HG02571 (cell line): Measurements from ENCODE around the gene NKX2-4.

Experiments used
- ATAC-seq: cut with Tn5 transposase; IDR thresholded peaks from one replicate; pipeline ENCODE4 v1.9.1; 2021; ENCODE audit warnings: mild to moderate bottlenecking, moderate library complexity; ENCODE audit not compliant: unreplicated experiment

NKX2-4 gene

DNA sequence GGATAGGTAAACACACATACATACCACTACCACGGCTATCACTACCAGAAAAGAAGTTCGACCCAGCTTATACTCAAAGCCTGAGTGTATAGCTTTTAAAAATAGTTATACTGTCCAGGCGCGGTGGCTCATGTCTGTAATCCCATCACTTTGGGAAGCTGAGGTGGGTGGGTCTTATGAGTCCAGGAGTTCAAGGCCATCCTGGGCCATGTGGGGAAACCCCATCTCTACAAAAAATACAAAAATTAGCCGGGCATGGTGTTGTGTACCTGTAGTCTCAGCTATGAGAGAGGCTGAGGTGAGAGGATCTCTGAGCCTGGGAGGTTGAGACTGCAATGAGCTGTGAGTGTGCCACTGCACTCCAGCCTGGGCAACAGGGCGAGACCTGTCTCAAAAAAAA lies 32.9 kb downstream of the NKX2-4 start:
- no peak for ATAC-seq

DNA sequence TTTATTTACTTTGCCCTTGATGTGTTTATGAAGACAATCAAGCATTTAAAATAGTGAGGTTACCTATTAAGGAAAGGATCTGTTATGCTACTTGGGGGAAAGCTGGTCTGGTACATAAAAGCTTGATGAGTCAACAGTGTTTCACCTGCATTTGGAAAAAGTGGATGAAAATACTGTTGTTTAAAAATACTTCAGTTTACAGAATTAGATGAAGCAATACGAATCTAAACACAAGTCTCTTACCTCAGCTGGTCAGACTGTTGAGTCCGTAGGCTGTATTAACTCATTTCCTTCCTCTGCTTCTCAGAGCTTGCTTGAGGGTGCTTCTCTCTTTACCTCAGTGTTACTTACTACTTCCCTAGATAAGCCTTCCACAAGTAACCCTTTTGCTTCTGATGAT lies 36.1 kb downstream of the NKX2-4 start:
- no peak for ATAC-seq

DNA sequence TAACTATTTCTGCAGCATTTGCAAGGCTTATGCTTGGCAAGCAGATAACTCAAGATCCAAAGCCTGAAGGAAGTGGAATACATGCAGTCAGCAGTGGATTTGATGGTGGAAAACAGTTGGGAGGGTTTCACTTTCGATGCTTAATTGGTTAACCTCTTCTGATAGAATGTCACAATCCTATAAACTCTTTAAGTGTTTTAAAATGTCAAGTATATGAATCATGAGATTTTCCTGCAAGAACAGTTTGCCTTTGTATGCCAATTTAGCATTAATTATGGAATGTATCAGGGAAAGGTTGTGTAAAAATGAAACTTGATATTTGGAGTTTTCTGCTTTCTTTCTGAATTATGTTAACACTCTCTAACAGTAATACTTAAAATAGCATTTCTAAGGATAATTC lies 36.6 kb downstream of the NKX2-4 start:
- no peak for ATAC-seq

- no peak for ATAC-seq
Observed at GRCh38 chr20:21358737-21359136, 38.6 kb downstream of the NKX2-4 start.

DNA sequence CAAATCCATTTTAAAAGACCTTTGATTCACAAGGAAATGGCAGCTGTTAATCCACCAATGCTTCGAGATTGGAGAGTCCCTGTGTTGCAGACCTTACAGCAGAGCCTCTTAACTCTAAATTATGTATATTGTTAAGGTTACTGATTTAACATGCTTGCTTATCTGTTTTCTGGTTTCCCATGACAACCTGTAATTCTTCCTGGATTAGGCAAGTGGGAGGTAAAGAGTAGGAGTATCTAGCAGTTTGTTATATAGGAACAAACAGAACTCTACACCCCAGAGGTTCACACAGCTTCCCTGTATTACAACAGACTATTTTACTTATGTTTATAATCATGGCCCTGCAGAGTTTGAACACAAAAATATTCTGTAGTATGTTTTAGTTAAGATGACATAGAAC lies 39.5 kb downstream of the NKX2-4 start:
- no peak for ATAC-seq

- ATAC-seq: no peak
Observed at GRCh38 chr20:21356386-21356785, 40.9 kb downstream of the NKX2-4 start.

DNA sequence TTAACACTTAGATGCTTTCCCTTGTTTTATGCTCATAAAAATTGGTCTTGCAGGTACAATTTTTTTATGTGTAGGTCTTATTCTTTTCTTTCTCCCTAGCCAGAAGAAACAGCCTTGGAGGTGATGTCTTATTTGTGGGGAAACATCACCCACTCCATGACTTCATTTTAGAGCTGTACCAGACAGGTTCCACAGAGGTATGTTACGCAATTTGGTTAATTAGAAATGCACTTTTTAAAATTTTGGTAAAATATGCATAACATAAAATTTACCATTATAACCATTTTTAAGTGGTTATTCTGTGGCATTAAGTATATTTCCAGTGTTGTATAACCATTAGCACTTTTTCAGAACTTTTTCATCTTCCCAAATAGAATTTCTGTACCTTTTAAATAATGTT lies 41.3 kb downstream of the NKX2-4 start:
- no peak for ATAC-seq

GRCh38 chr20:21353236-21353635 lies 44.1 kb downstream of the NKX2-4 start:
- ATAC-seq: no peak

DNA sequence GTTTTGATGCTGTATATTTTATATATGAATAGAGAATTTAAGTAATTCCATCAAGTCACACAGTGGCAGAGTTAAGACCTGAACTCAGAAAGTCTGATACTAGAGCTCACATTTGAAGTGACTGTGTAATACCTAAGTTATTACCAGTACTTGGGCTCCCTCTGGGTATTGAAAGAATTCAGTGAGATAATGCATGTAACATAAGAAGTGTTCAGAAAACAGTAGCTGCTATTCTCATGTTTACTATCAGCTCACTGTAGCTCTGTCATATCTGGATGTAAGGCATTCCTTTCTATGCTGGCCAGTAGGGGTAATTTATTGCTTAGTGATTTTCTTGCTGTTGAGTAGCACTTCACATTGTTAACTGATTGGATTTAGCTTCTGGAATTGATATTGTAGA lies 44.6 kb downstream of the NKX2-4 start:
- no peak for ATAC-seq
